K562 (cell line): Measurements from ENCODE around the gene IGF2BP1. TPM values are rescaled to one million over a fixed set of nuclear protein-coding genes. Genes with fewer than 3 reads are reported as not detected.

Experiments used
- CBX2 ChIP-seq: fragments of 200-600 bp; sonication (generic); IDR thresholded peaks from one replicate; pipeline ENCODE4 v1.6.1; 2012; ENCODE audit warnings: mild to moderate bottlenecking, low read length, inconsistent platforms; ENCODE audit not compliant: insufficient read depth, poor library complexity, severe bottlenecking
- EWSR1 ChIP-seq: fragments of 450-650 bp; IDR thresholded peaks from 2 replicates; pipeline ENCODE4 v1.6.1; 2018; ENCODE audit warnings: borderline replicate concordance, mild to moderate bottlenecking, low read depth, moderate library complexity; ENCODE audit not compliant: partially characterized antibody
- HBP1 ChIP-seq: fragments of 450-650 bp; formaldehyde crosslinking; IDR thresholded peaks from 2 replicates; pipeline ENCODE4 v1.4.0; 2022; ENCODE audit warnings: missing genetic modification characterization
- HDAC8 ChIP-seq: fragments of 450-650 bp; IDR thresholded peaks from 2 replicates; pipeline ENCODE4 v1.6.1; 2016; ENCODE audit warnings: mild to moderate bottlenecking, missing genetic modification characterization, moderate library complexity, missing compliant biosample characterization
- KDM4B ChIP-seq, 2 experiments: fragments of 450-650 bp in 1 of 2; sonication (generic) in 1 of 2; IDR thresholded peaks; 2 replicates each; pipeline ENCODE4 v1.6.1; 2016 to 2017; ENCODE audit warnings: borderline replicate concordance in 2 of 2, antibody characterized with exemption in 1 of 2, low read depth in 1 of 2, mild to moderate bottlenecking in 1 of 2
- RAD51 ChIP-seq: fragments of 450-650 bp; IDR thresholded peaks from 2 replicates; pipeline ENCODE4 v1.7.1; 2016; ENCODE audit warnings: low read depth, mild to moderate bottlenecking, borderline replicate concordance
- REST ChIP-seq, 2 experiments: fragments of 450-650 bp; formaldehyde crosslinking in 1 of 2; IDR thresholded peaks; 2 replicates each; pipeline versions ENCODE4 v1.4.0 to v1.6.1; 2014 to 2020; ENCODE audit warnings: mild to moderate bottlenecking in 2 of 2, borderline replicate concordance in 1 of 2, low read depth in 1 of 2
- TRIM24 ChIP-seq, 2 experiments: fragments of 450-650 bp; IDR thresholded peaks; 2 replicates each; pipeline ENCODE4 v1.6.1; 2016
- TRIM25 ChIP-seq: fragments of 450-650 bp; IDR thresholded peaks from 2 replicates; pipeline ENCODE4 v1.7.0; 2016; ENCODE audit warnings: borderline replicate concordance
- TSC22D4 ChIP-seq: fragments of 450-650 bp; IDR thresholded peaks from 2 replicates; pipeline ENCODE4 v1.6.1; 2016; ENCODE audit warnings: missing genetic modification characterization, missing biosample characterization, control low read depth
- ZNF165 ChIP-seq: fragments of 250-450 bp; sonication (Bioruptor Pico); IDR thresholded peaks from 2 replicates; pipeline ENCODE4 v1.4.0; 2020; ENCODE audit warnings: borderline replicate concordance
- ZNF584 ChIP-seq: fragments of 200-800 bp; sonication (Bioruptor generic); IDR thresholded peaks from 2 replicates; pipeline ENCODE4 v1.6.1; 2016; ENCODE audit warnings: low read depth, mild to moderate bottlenecking, missing genetic modification characterization, missing compliant biosample characterization
- ZNF785 ChIP-seq: fragments of 250-450 bp; sonication (Bioruptor Pico); IDR thresholded peaks from 2 replicates; pipeline ENCODE4 v1.4.0; 2020; ENCODE audit warnings: mild to moderate bottlenecking
- polyA plus RNA-seq, 8 experiments: library from polyadenylated mRNA; depleted of rRNA in 4 of 8; stranded (reverse) in 5 of 8; unstranded in 3 of 8; fragments of >200 nt; fragmentation: Nextera tagmentation in 2 of 8; fragmentation: Illumina TruSeq in 1 of 8; extraction: Ambion mirVana in 2 of 8; extraction: Trizol in 1 of 8; gene quantifications; 2 replicates each; pipeline versions ENCODE4 v1.2.1 to v1.2.3, GENCODE V29; 2011 to 2014; ENCODE audit warnings: inconsistent platforms in 1 of 8, missing spikeins in 1 of 8
- total RNA-seq, 7 experiments: library from RNA; depleted of rRNA in 6 of 7; stranded (reverse); fragments of >200 nt in 6 of 7; fragmentation: Illumina TruSeq in 2 of 7; extraction: Trizol in 2 of 7; gene quantifications; 2 replicates each; pipeline versions ENCODE4 v1.2.1 to v1.2.3, GENCODE V29; 2011 to 2021; ENCODE audit warnings: low replicate concordance in 1 of 7
- TF ChIP-seq, protein P1 (sequence below): fragments of 450-650 bp; IDR thresholded peaks from 2 replicates; pipeline ENCODE4 v1.6.1; 2016; ENCODE audit warnings: missing biosample characterization, missing genetic modification characterization

IGF2BP1 gene
- total and polyA plus RNA-seq, 9 of the 15 experiments (the other 6 are each of a cell fraction or from before 2014, with no cell fraction given): 13.0 to 318 (median 53.6) TPM

DNA sequence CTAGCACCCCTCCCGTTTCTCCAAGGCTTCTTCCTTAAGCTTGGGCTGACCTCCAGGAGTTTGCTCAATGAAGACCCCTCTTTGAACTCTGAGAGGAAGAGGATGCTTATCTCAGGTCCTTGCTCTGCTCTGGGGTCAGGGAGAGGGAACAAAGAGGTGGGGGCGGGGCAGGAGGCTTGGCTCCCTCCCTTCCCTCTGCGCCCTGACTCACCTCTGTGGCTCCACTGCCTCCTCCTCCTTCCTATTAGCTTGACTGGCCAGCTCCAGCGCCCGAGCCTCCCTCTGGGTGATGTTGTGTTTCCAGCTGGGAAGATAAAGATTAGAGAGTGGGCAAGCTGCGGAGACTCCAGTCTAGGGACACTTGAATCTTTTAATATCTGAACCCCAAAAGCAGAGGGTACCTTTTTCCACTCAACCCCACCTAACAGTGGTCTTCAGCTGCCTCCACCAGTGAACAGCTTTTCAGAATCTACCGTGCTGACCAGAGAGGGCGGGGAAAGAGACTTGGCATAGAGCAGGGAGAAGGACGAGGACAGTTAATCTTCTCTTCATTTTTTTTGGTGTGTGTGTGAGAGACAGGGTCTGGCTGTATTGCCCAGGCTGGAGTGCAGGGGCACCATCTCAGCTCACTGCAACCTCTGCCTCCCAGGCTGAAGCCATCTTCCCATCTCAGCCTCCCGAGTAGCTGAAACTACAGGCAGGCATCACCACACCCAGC, 35.5 kb upstream of the IGF2BP1 start (continued):
- no peak for TF ChIP-seq ZNF584 (CRISPR knock-in tag)
- no peak for TF ChIP-seq ZNF785
- TF ChIP-seq RAD51: no peak
- TF ChIP-seq HBP1: no peak
- TF ChIP-seq HDAC8 (tag): no peak
- no peak for TF ChIP-seq TSC22D4 (tag)
- TF ChIP-seq TRIM25: no peak
- TF ChIP-seq KDM4B (IDR thresholded peaks at IDR 0.05; ENCODE audit: borderline replicate concordance in 2 of 2, low read depth in 1 of 2): 0 out of 4 replicates have a peak, but pooled peaks of 1 of the 2 experiments have one; percentile 45
- TF ChIP-seq, protein P1, sequence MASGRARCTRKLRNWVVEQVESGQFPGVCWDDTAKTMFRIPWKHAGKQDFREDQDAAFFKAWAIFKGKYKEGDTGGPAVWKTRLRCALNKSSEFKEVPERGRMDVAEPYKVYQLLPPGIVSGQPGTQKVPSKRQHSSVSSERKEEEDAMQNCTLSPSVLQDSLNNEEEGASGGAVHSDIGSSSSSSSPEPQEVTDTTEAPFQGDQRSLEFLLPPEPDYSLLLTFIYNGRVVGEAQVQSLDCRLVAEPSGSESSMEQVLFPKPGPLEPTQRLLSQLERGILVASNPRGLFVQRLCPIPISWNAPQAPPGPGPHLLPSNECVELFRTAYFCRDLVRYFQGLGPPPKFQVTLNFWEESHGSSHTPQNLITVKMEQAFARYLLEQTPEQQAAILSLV (tag): no peak
- 0 out of 2 replicates have a peak, but pooled peaks have one; percentile 31 for TF ChIP-seq REST (IDR thresholded peaks at IDR 0.05; ENCODE audit: borderline replicate concordance)
- no peak for TF ChIP-seq REST (CRISPR knock-in tag; IDR thresholded peaks at IDR 0.05; ENCODE audit: low read depth)
- no peak for TF ChIP-seq TRIM24 (IDR thresholded peaks at IDR 0.05)
- TF ChIP-seq EWSR1: no peak
- no peak for TF ChIP-seq CBX2
- no peak for TF ChIP-seq ZNF165
